ENCODE results near the gene ZCWPW1.

Gene ZCWPW1

DNA sequence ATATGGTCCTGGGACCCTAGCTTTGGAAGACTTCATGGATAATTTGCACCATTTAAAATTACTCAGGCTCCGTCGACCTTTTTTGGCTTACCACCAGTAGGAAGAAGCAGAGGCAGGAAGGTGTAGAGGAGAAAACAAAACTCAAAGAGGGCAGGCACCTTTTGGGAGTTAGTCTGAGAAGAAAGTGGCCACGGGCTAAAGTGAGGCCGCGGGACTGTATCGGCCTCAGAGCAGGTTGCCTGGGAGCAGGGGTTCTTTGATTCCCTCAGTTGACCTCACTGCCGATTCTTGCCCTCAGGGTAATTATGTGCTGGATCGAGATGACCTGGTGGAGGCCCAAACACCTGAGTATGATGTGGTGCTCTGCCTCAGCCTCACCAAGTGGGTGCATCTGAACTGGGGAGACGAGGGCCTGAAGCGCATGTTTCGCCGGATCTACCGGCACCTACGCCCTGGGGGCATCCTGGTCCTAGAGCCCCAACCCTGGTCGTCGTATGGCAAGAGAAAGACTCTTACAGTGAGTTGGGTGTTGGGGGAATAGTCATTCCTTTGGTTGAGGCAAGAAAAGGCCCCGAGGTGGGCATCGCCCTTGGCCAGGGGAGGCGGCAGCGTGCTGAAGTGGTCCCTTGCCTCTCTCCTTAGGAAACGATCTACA lies 4.2 kb upstream of the ZCWPW1 start:
- DNase-seq: no peak

GRCh38 chr7:100432053-100432452 lies 3.5 kb upstream of the ZCWPW1 start:
- no peak for DNase-seq

DNA sequence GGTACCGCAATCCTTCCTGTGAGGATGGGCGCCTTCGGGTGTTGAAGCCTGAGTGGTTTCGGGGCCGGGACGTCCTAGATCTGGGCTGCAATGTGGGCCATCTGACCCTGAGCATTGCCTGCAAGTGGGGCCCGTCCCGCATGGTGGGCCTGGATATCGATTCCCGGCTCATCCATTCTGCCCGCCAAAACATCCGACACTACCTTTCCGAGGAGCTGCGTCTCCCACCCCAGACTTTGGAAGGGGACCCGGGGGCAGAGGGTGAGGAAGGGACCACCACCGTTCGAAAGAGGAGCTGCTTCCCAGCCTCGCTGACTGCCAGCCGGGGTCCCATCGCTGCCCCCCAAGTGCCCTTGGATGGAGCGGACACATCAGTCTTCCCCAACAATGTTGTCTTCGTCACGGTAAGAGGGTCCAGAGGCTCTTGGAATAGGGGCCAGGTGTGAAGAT lies 2.8 kb upstream of the ZCWPW1 start:
- DNase-seq: no peak

DNA sequence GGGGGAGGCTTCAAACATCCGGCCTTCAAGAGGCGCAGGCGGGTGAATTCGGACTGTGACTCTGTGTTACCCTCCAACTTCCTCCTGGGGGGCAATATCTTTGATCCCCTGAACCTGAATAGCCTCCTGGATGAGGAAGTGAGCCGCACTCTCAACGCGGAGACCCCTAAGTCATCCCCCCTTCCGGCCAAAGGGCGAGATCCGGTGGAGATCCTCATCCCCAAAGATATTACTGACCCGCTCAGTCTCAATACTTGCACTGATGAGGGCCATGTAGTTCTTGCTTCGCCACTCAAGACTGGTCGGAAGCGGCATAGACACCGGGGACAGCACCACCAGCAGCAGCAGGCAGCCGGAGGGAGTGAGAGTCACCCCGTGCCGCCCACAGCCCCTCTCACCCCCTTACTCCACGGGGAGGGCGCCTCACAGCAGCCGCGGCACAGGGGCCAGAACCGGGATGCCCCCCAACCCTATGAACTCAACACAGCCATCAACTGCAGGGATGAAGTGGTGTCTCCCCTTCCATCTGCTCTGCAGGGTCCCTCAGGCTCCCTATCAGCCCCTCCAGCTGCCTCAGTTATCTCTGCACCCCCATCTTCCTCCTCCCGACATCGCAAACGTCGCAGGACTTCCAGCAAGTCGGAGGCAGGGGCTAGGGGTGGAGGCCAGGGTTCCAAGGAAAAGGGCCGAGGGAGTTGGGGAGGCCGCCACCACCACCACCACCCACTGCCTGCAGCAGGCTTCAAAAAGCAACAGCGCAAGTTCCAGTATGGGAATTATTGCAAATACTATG lies 2.2 kb upstream of the ZCWPW1 start:
- peak; percentile 39 for DNase-seq

DNA sequence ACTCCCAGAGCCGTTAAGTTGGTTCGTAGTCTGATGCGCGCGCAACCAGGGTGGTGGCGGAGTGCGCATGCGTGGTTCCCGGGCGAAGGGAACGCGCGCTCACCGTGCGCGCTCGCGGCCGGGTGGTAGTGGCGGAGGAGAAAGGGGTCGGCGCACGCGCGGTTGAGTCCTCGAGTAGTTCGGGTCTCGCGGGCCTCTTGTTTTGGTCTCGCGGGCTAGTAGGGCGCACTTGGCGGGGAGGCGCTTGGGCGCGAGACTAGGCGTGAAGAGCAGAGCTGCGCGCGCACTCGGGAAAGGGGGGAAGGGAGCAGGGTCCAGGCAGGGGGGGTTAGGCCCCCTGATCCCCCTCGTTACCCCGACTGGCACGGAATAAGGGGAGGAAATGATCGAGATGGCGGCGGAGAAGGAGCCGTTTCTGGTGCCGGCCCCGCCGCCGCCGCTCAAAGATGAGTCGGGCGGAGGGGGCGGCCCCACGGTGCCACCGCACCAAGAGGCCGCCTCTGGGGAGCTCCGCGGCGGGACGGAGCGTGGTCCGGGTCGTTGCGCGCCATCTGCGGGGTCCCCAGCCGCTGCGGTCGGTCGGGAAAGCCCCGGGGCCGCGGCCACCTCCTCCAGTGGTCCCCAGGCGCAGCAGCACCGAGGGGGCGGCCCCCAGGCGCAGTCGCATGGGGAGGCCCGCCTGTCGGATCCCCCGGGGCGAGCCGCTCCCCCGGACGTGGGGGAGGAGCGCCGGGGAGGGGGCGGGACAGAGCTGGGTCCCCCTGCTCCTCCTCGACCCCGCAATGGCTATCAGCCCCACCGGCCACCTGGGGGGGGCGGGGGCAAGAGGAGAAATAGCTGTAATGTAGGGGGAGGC lies 1.4 kb upstream of the ZCWPW1 start, which contains the start of gene MEPCE:
MEPCE (plus strand) TSS at position 195 of the 856 bp plus-strand sequence; CDS start at position 383, 188 bp downstream.
- DNase-seq: peak; percentile 97

GRCh38 chr7:100428967-100429636 lies 599 bp upstream of the ZCWPW1 start:
- peak; percentile 94 for DNase-seq

- DNase-seq: no peak
Observed at GRCh38 chr7:100427762-100428198, 723 bp downstream of the ZCWPW1 start.

DNA sequence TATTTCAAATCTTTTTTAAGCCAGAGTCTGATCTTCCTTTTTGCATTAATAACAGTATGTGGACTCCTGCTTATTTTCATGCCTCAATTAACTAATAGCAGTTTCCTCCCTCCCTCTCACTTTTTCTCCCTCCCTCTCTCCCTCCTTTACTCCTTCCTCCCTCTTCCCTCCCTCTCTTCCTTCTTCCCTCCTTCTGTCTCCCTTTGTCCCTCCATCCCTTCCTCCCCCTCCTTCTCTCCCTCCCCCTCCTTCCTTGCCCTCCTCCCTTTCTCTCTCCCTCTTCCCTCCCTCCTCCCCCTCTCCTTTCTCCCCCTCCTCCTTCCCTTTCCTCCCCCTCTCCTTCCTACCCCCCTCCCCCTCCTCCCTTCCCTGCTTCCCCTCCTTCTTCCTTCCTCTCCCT lies 2.0 kb downstream of the ZCWPW1 start:
- no peak for DNase-seq

GRCh38 chr7:100425347-100425746 lies 3.2 kb downstream of the ZCWPW1 start:
- no peak for DNase-seq

DNA sequence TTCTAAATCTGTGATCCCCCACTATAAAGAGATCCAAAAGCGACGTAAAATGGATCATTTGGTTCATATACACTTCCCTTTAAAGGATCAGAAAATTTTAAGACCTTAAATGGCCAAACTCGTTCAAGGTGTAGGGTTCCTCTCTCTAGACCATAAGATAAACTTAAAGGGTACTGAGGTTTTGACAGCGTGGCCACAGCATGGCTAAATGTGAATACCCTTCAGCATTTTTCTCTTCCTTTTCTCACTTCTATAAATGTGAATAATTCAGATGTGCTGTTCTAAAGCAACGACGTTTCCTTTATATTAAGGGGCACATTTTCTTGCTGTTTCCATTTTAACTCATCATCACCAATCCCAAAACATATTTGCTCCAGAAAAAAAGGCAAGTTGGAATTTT lies 5.2 kb downstream of the ZCWPW1 start:
- no peak for DNase-seq

GRCh38 chr7:100419660-100420226 lies 8.8 kb downstream of the ZCWPW1 start:
- no peak for DNase-seq

DNA sequence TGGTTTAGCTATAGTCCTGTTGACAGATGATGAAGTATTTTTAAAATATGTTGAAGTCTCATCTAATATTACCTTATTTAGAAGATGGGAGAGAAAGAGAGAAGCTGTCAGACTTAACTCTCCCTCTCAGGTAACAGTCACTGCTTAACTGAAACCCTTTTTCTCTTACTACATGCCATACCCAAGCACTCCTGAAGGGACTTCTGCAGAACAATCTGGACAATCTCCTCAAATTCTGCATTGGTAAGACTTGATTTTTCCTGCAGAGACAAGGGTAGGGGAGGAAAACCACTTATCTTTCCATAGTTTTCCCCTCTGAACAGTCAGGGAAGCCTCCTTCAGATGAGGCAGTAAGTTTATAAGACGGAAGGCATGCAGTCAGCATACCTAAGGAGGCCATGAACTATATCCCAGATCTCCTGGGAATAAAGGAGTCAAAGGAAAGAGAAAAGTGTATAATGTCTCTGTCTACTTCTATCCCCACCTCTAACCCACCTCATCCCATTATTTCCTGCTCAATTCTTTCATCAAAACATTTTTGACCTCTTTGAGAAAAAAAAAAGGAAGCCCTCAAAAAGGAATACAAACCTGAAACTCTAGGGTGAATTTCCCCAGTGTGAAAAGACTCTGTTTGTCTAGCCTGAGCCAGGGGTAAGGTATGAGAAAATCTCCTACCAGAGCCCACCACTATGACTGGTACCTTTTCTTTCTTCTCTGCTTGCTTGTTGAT lies 9.4 kb downstream of the ZCWPW1 start:
- DNase-seq: no peak

- DNase-seq: no peak
Observed at GRCh38 chr7:100415448-100415847, 13.1 kb downstream of the ZCWPW1 start.

DNA sequence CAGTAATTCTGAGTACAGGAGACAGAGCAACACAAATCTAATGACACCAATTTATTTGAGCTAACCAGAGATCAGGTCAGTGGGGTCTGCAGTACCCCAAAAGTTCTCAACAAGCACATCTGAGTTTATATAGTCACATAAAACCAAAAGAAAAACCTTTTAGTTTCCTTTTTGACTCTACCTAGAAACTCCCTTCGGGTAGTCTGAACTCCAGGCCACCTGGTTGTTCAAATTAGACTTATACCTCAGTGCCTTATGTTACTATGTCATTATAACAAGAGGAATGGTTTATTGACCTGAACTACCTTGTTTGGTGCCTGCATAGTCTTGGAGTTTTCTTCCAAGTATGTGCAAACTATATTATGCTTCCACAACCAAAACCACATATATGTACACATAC lies 14.6 kb downstream of the ZCWPW1 start:
- DNase-seq: no peak

- no peak for DNase-seq
Observed at GRCh38 chr7:100413346-100413745, 15.2 kb downstream of the ZCWPW1 start.

- no peak for DNase-seq
Observed at GRCh38 chr7:100411101-100411500, 17.4 kb downstream of the ZCWPW1 start.

DNA sequence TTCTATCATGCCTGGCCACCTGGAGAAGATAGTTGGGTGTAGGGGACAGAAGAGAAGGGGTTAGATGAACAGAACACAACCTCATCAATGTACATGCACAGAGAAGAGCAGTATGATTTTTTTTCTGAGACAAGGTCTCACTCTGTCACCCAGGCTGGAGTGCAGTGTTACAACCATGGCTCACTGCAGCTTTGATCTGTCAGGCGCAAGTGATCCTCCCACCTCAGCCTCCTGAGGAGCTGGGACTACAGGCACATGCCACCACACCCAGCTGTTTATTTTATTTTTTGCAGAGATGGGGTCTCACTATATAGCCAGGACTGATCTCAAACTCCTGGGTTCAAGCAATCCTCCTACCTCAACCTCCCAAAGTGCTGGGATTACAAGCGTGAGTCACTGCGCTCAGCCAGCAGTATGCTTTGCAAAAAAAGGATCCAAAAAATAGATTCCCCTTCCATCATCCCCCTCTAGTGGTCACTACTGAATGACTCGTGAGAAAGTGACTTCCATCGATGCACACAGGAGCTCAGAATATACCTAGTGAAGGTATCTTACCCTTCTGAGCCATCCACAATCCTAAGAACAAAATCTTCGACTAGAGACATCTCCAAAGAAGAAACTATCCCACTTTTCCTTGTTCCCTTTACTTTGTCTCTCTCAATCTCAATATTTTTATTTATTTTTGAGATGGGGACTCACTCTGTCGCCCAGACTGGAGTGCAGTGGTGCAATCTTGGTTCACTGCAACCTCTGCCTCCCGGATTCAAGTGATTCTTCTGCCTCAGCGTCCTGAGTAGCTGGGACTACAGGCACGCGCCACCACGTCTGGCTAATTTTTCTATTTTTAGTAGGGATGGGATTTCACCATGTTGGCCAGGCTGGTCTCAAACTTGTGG lies 21.0 kb downstream of the ZCWPW1 start:
- peak; percentile 52 for DNase-seq

DNA sequence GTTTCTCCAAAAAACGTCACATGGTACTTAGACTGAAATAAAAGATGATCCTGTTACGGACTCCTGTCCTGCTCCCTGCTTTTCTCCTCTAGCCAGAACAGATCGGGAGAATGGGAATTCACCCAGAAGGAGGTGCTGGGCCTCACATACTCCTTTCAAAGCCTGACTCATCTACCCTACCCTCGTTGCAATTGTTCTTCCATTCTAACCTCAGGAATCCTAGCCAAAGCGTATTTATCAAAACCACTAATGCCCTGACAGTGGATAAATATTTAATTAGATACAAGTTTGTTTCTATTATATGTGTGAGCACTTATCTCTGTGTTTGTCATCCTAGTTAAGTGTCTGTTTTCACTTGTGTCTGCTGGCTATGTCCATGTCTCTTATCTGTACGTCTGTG lies 21.7 kb downstream of the ZCWPW1 start:
- DNase-seq: no peak

DNA sequence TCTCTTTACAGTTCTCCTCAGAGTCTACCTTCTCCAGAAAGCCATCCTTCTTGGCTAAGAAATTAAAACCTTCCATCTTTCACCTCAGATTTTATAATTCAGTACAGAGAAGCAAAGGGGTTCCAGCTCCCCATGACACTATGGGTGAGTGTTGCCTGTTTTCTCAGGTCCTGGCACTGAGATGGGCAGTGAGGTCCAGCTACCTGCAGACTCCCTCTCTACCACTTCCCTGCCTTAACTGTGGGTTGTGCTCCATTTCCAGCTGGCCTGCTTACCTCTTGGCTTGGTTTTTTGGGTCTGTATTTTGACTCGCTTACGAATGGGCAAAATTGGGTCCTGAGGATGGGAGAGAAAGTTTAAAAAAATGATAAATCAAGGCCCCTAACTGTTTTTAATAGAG lies 26.3 kb downstream of the ZCWPW1 start:
- DNase-seq: no peak

- DNase-seq: no peak
Observed at GRCh38 chr7:100401811-100402210, 26.7 kb downstream of the ZCWPW1 start.
